BJ (cell line): Measurements from ENCODE around the gene CENPM. TPM values are rescaled to one million over a fixed set of nuclear protein-coding genes. Genes with fewer than 3 reads are reported as not detected.

ENCODE experiments used
- CTCF ChIA-PET: fragments of 350-600 bp; formaldehyde crosslinking; extraction: SDS; loops from one replicate; lab custom pipeline; 2021; ENCODE audit warnings: antibody characterized with exemption, inconsistent platforms; lab: Yijun Ruan, JAX
- POLR2A ChIA-PET: fragments of 300-600 bp; sonication (Branson Sonifier 250); formaldehyde crosslinking; extraction: SDS; loops from one replicate; lab custom pipeline; 2021; ENCODE audit warnings: antibody characterized with exemption; lab: Charles Lee
- DNase-seq: peaks from one replicate; pipeline ENCODE4 v3.0.0-alpha.2; 2011; ENCODE audit warnings: low read depth
- H3K27me3 ChIP-seq: 2 replicates; pipeline ENCODE4 v1.6.0; 2011; ENCODE audit warnings: low read length; ENCODE audit not compliant: control insufficient read depth, insufficient read depth
- H3K36me3 ChIP-seq: 2 replicates; pipeline ENCODE4 v1.5.1; 2011; ENCODE audit warnings: low read length; ENCODE audit not compliant: control insufficient read depth, insufficient read depth
- H3K4me3 ChIP-seq: 2 replicates; pipeline ENCODE4 v1.5.1; 2011; ENCODE audit warnings: low read depth, mild to moderate bottlenecking, control low read depth, low read length
- polyA plus RNA-seq: library from polyadenylated mRNA; depleted of rRNA; stranded (reverse); fragments of >200 nt; gene quantifications from 2 replicates; pipeline ENCODE4 v1.2.3, GENCODE V29; 2011
- TF ChIP-seq, protein P1 (sequence below): IDR thresholded peaks from 2 replicates; pipeline ENCODE4 v1.5.1; 2011; ENCODE audit warnings: low read depth, mild to moderate bottlenecking, control low read depth, inconsistent platforms, low read length, moderate library complexity; ENCODE audit not compliant: insufficient read depth

Gene CENPM
- polyA plus RNA-seq, 1 experiment = 30.4 TPM

DNA sequence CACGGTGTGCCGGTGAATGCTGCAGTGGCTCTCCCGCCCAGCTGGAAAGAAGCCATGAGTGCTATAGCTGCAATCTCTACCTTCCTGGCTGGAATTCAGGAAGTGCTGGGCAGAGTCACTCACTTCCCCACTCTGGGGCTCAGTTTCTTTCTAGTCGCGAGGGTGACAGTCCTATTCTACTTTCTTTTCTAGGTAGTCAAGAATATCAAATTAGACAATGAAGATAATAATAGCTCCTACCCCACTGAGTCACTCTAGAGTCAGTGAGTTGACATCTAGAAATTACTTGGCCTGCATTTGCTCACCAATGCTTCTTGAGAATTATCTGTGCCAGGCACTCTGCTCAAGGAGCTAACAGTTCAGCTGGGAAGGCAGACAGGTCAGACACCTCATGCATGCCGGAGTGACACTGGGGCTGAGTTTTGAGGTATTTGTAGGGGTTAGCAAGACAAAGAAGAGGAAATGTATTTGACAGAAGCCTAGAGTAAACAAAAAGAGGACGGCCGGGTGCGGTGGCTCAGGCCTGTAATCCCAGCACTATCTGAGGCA is 3.2 kb downstream of the CENPM start:
- DNase-seq = no peak
- H3K27me3 ChIP-seq = no peaks in the 10 kb centered on the region
- H3K36me3 ChIP-seq = no peaks in the 10 kb centered on the region; the same call in 1 of the 2 replicates
- no peak overlapping the region for H3K4me3 ChIP-seq
- ChIA-PET POLR2A (no interaction called here), CTCF (interaction anchor here (1.0 to 3.3 kb wide), 7 partner anchors 18 to 277 kb away, joined by 3 to 22 read pairs (median 4); partner anchors contain the start of gene TNFRSF13C)
- TF ChIP-seq, protein P1, sequence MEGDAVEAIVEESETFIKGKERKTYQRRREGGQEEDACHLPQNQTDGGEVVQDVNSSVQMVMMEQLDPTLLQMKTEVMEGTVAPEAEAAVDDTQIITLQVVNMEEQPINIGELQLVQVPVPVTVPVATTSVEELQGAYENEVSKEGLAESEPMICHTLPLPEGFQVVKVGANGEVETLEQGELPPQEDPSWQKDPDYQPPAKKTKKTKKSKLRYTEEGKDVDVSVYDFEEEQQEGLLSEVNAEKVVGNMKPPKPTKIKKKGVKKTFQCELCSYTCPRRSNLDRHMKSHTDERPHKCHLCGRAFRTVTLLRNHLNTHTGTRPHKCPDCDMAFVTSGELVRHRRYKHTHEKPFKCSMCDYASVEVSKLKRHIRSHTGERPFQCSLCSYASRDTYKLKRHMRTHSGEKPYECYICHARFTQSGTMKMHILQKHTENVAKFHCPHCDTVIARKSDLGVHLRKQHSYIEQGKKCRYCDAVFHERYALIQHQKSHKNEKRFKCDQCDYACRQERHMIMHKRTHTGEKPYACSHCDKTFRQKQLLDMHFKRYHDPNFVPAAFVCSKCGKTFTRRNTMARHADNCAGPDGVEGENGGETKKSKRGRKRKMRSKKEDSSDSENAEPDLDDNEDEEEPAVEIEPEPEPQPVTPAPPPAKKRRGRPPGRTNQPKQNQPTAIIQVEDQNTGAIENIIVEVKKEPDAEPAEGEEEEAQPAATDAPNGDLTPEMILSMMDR = no peak

- H3K27me3 ChIP-seq = no peaks in the 10 kb centered on the region
- TF ChIP-seq, protein P1 = peak; percentile 92
- CTCF ChIA-PET = interaction anchor here (0.5 to 5.6 kb wide), 63 partner anchors 9 to 1178 kb away, joined by 3 to 119 read pairs (median 4); partner anchors contain the start of genes CCDC134, MEI1, SMIM45 and SNU13
- no peaks in the 10 kb centered on the region; the same call in 1 of the 2 replicates for H3K36me3 ChIP-seq
- no peak for DNase-seq
- no peak overlapping the region for H3K4me3 ChIP-seq
- POLR2A ChIA-PET = interaction anchor here (0.9 kb wide), 1 partner anchor 244 kb away, joined by 4 read pairs; no protein-coding TSS in a partner anchor
These were observed 5.9 kb downstream of the CENPM start for GRCh38 chr22:41940832-41941765.

GRCh38 chr22:41939981-41940831 is 6.7 kb downstream of the CENPM start:
- Histone ChIP-seq H3K27me3 (no peaks in the 10 kb centered on the region), H3K4me3 (no peak overlapping the region), H3K36me3 (no peaks in the 10 kb centered on the region; the same call in 1 of the 2 replicates)
- POLR2A ChIA-PET = interaction anchor here (0.9 kb wide), 1 partner anchor 243 kb away, joined by 4 read pairs; no protein-coding TSS in a partner anchor
- no peak for DNase-seq
- CTCF ChIA-PET = interaction anchor here (0.5 to 5.6 kb wide), 45 partner anchors 8 to 1177 kb away, joined by 3 to 119 read pairs (median 5); partner anchors contain the start of genes CCDC134, MEI1, SMIM45 and SNU13
- TF ChIP-seq, protein P1 = no peak

DNA sequence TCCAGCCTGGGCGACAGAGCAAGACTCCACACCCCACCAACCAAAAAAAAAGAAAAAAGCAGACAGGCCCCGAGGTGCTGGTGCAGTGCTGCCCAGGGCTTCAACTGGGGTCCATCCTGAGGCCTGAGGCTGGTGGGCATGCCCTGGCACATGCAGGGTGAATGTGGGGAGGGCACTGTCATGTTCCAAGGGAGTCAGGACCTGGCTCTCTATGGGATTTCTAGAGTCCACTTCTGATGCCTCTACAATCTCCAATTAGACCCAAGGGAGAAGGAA is 10.1 kb downstream of the CENPM start:
- no peak overlapping the region for H3K4me3 ChIP-seq
- ChIA-PET POLR2A (no interaction called here), CTCF (interaction anchor here (2.6 to 5.6 kb wide), 3 partner anchors 12 to 239 kb away, joined by 12 to 119 read pairs (median 13); partner anchors contain the start of gene MEI1)
- no peaks in the 10 kb centered on the region; the same call in 1 of the 2 replicates for H3K36me3 ChIP-seq
- H3K27me3 ChIP-seq = no peaks in the 10 kb centered on the region
- TF ChIP-seq, protein P1 = no peak
- no peak for DNase-seq
